Stimulated activated CD4-positive, alpha-beta T cell treated with anti-CD3 and anti-CD28 coated beads, Interleukin-4, amount 100 ng/mL, for 4 hours (primary cell): Measurements from ENCODE around the gene BPIFB2.
"Not testable (repeated sequence)": the region's sequence is repeated elsewhere in the genome, so short reads cannot be mapped to it uniquely, and the experiment has no call there.

ENCODE experiments used
- DNase-seq, 2 experiments: peaks; one replicate each; pipeline ENCODE4 v3.0.0-alpha.2; 2020

Gene BPIFB2

GRCh38 chr20:32970973-32971300 lies 36.6 kb upstream of the BPIFB2 start:
- no peak for DNase-seq

GRCh38 chr20:32971703-32972161 lies 35.8 kb upstream of the BPIFB2 start:
- no peak for DNase-seq

GRCh38 chr20:32972181-32973076 lies 35.1 kb upstream of the BPIFB2 start:
- DNase-seq: peak; percentile 65 to 87

- no peak for DNase-seq
Observed at GRCh38 chr20:32973077-32973717, 34.3 kb upstream of the BPIFB2 start.

GRCh38 chr20:32974204-32975064 lies 33.1 kb upstream of the BPIFB2 start:
- DNase-seq: not testable (repeated sequence)

- DNase-seq: not testable (repeated sequence)
Observed at GRCh38 chr20:32975121-32975520, 32.4 kb upstream of the BPIFB2 start.

GRCh38 chr20:32975698-32976674 lies 31.5 kb upstream of the BPIFB2 start:
- DNase-seq: no peak

- no peak for DNase-seq
Observed at GRCh38 chr20:32976746-32977145, 30.8 kb upstream of the BPIFB2 start.

- DNase-seq: no peak
Observed at GRCh38 chr20:32977281-32978008, 30.1 kb upstream of the BPIFB2 start.

GRCh38 chr20:32978009-32978335 lies 29.5 kb upstream of the BPIFB2 start:
- no peak for DNase-seq

GRCh38 chr20:32979201-32979998 lies 28.1 kb upstream of the BPIFB2 start:
- DNase-seq: no peak

GRCh38 chr20:32980131-32980941 lies 27.2 kb upstream of the BPIFB2 start:
- DNase-seq: no peak

GRCh38 chr20:32980990-32981389 lies 26.5 kb upstream of the BPIFB2 start:
- no peak for DNase-seq

GRCh38 chr20:32982617-32983458 lies 24.7 kb upstream of the BPIFB2 start:
- no peak for DNase-seq

GRCh38 chr20:32983459-32984112 lies 23.9 kb upstream of the BPIFB2 start:
- DNase-seq: no peak

GRCh38 chr20:32984196-32984595 lies 23.3 kb upstream of the BPIFB2 start:
- no peak for DNase-seq

- DNase-seq: no peak
Observed at GRCh38 chr20:32984631-32985354, 22.7 kb upstream of the BPIFB2 start.
